ENCODE results near the gene GIGYF2. TPM values are rescaled to one million over a fixed set of nuclear protein-coding genes. Genes with fewer than 3 reads are reported as not detected.

GIGYF2 gene
- total and polyA plus RNA-seq, 2 of the 4 experiments (the other 2 are of a cell fraction) = 14.7 to 66.0 TPM

GRCh38 chr2:232892843-232893242 is 195.7 kb downstream of the GIGYF2 start:
- CTCF ChIA-PET = no interaction called here
- H3K9ac ChIP-seq (ENCODE audit: low read depth, low read length) = no peak overlapping the region
- no peak overlapping the region for H3K4ac ChIP-seq (ENCODE audit: low read depth, low read length)
- peak overlapping the region; percentile 21 for H2AFZ ChIP-seq (replicated peaks; ENCODE audit: low read length, poor library complexity)
- H3K56ac ChIP-seq (ENCODE audit: extremely low read depth, insufficient read depth, low read length) = no peak overlapping the region
- H3K9me1 ChIP-seq (ENCODE audit: insufficient read depth, low read length) = peaks cover 6% of the 10 kb centered on the region; the same call in 1 of the 2 replicates
- H4K91ac ChIP-seq (ENCODE audit: insufficient read depth, low read depth, low read length) = no peak overlapping the region
- H2BK20ac ChIP-seq (ENCODE audit: low read depth, low read length) = no peak overlapping the region
- 95% methylated on average over 12 of the region's 20 CpGs; no CpG with 5 or more reads in 1 of the 2 experiments for WGBS, 2 experiments (ENCODE audit: extremely low coverage in 2 of 2, insufficient read length in 1 of 2)
- no peak overlapping the region for H4K8ac ChIP-seq (ENCODE audit: low read depth in 2 of 2, low read length in 2 of 2)
- H2BK15ac ChIP-seq (ENCODE audit: low read depth, low read length) = no peak overlapping the region
- dilution Hi-C loops (cut with HindIII; ENCODE audit: low sequenced_read_pairs, unreplicated experiment) = no loop called here
- no peaks in the 10 kb centered on the region for H3K36me3 ChIP-seq (ENCODE audit: control insufficient read depth, insufficient read depth, low read length)
- H2BK120ac ChIP-seq (ENCODE audit: low read depth, low read length) = no peak overlapping the region
- no peaks in the 10 kb centered on the region for H3K79me1 ChIP-seq (ENCODE audit: low read depth in 1 of 2, low read length in 2 of 2)
- no peaks in the 10 kb centered on the region; the same call in 1 of the 2 replicates for H3K27me3 ChIP-seq (ENCODE audit: control insufficient read depth, insufficient read depth, low read length)
- POLR2A ChIA-PET (ENCODE audit: unreplicated experiment) = no interaction called here
- no peak overlapping the region for H3K18ac ChIP-seq (ENCODE audit: low read depth, low read length)
- H2AK9ac ChIP-seq (replicated peaks; ENCODE audit: low read depth, low read length, poor library complexity) = no peak overlapping the region
- TF ChIP-seq MAZ (IDR thresholded peaks at IDR 0.05; ENCODE audit: borderline replicate concordance, low read depth, low read length) (no peak), CTCF (conservative IDR thresholded peaks at IDR 0.05; ENCODE audit: low read depth, low read length) (no peak), USF2 (IDR thresholded peaks at IDR 0.05; ENCODE audit: low read depth, low read length) (no peak), RCOR1 (IDR thresholded peaks at IDR 0.05; ENCODE audit: insufficient replicate concordance, low read length) (no peak), BHLHE40 (IDR thresholded peaks at IDR 0.05; ENCODE audit: low read depth, low read length) (no peak), ELK1 (IDR thresholded peaks at IDR 0.05; ENCODE audit: borderline replicate concordance, low read depth, low read length) (no peak), RAD21 (IDR thresholded peaks at IDR 0.05; ENCODE audit: low read length) (no peak)
- no peak overlapping the region for H2BK5ac ChIP-seq (ENCODE audit: low read depth, low read length, poor library complexity, severe bottlenecking)
- no peak overlapping the region for H4K5ac ChIP-seq (ENCODE audit: low read depth, low read length)
- no peak overlapping the region for H3K4me2 ChIP-seq (ENCODE audit: low read depth, low read length)
- H3K14ac ChIP-seq (replicated peaks; ENCODE audit: low read depth, low read length) = no peak overlapping the region
- DNase-seq (no peak), ATAC-seq (ENCODE audit: low read depth) (no peak)
- no peaks in the 10 kb centered on the region for H4K20me1 ChIP-seq (ENCODE audit: insufficient read depth, low read length)
- no peak overlapping the region for H2AK5ac ChIP-seq (ENCODE audit: low read depth, low read length)
- no peaks in the 10 kb centered on the region for H3K9me3 ChIP-seq (ENCODE audit: control insufficient read depth, insufficient read depth, low read length)
- BruUV-seq (replicated peaks) = no TSS peak
- H3K4me3 ChIP-seq (ENCODE audit: insufficient read depth, low read depth, low read length) = no peak overlapping the region
- peaks cover 1% of the 10 kb centered on the region; the same call in 1 of the 2 replicates for H3K4me1 ChIP-seq (ENCODE audit: control insufficient read depth, insufficient read depth, low read length)
- H3K27ac ChIP-seq (ENCODE audit: insufficient read depth, low read length) = no peak overlapping the region
- no peak overlapping the region for H3K23ac ChIP-seq (ENCODE audit: low read depth, low read length)
- intact Hi-C loops (cut with micrococcal nuclease) = no loop called here
- in situ Hi-C loops (cut with MboI; ENCODE audit: low sequenced_read_pairs) = no loop called here

Data from IMR-90 (cell line).